ENCODE data around the gene CD33. TPM values are rescaled to one million over a fixed set of nuclear protein-coding genes. Genes with fewer than 3 reads are reported as not detected.
A peak's percentile ranks its signal among the peaks of the same experiment; 100 is the strongest.
"Not testable (repeated sequence)": the region's sequence is repeated elsewhere in the genome, so short reads cannot be mapped to it uniquely, and the experiment has no call there.

Gene CD33
- total RNA-seq (2021) (not detected in 2 replicates), Bru-seq, nascent RNA (not detected), BruChase-seq, experiment 1, labeled RNA remaining after a 2-hour chase (not detected), BruChase-seq, experiment 2, labeled RNA remaining after a 6-hour chase (not detected)
- long read RNA-seq, result 0 reads

- H3K4me3 ChIP-seq (ENCODE audit: low read depth, low read length, poor library complexity, severe bottlenecking); BruUV-seq (replicated peaks); intact Hi-C loops (cut with micrococcal nuclease; ENCODE audit: unreplicated experiment); H3K36me3 ChIP-seq (ENCODE audit: insufficient read depth, low read length, poor library complexity, severe bottlenecking); DNase-seq (ENCODE audit: low spot score); H3K9me3 ChIP-seq (ENCODE audit: low read depth, low read length, poor library complexity, severe bottlenecking); H3K4me1 ChIP-seq (ENCODE audit: insufficient read depth, low read length, poor library complexity, severe bottlenecking); CTCF ChIA-PET; H3K27ac ChIP-seq (ENCODE audit: low read depth, low read length, poor library complexity, severe bottlenecking); POLR2A ChIA-PET (ENCODE audit: low non-redundant PET): not testable (repeated sequence)
- H3K27me3 ChIP-seq (replicated peaks; ENCODE audit: insufficient read depth, low read depth, low read length, poor library complexity), result peaks cover 55% of the 10 kb centered on the region
Measured at GRCh38 chr19:51224898-51225393, at the start of gene CD33. TSS of gene CD33 (plus strand) at chr19:51225080. CDS start at chr19:51225119, 39 bp downstream.

GRCh38 chr19:51179256-51179655 is 45.6 kb upstream of the CD33 start:
- Histone ChIP-seq H3K27me3 (replicated peaks; ENCODE audit: insufficient read depth, low read depth, low read length, poor library complexity) (peaks cover 46% of the 10 kb centered on the region), H3K27ac (ENCODE audit: low read depth, low read length, poor library complexity, severe bottlenecking) (no peak overlapping the region), H3K9me3 (ENCODE audit: low read depth, low read length, poor library complexity, severe bottlenecking) (no peaks in the 10 kb centered on the region), H3K36me3 (ENCODE audit: insufficient read depth, low read length, poor library complexity, severe bottlenecking) (no peaks in the 10 kb centered on the region), H3K4me1 (ENCODE audit: insufficient read depth, low read length, poor library complexity, severe bottlenecking) (no peaks in the 10 kb centered on the region), H3K4me3 (ENCODE audit: low read depth, low read length, poor library complexity, severe bottlenecking) (no peak overlapping the region)
- TF ChIP-seq CTCF (conservative IDR thresholded peaks at IDR 0.05; ENCODE audit: low read depth, low read length) (no peak), EZH2 (IDR thresholded peaks at IDR 0.05; ENCODE audit: borderline replicate concordance, low read depth, low read length, poor library complexity, severe bottlenecking) (no peak)
- intact Hi-C loops (cut with micrococcal nuclease; ENCODE audit: unreplicated experiment), result no loop called here
- no TSS peak for BruUV-seq (replicated peaks)
- CTCF ChIA-PET, result no interaction called here
- no peak for DNase-seq (ENCODE audit: low spot score)
- POLR2A ChIA-PET (ENCODE audit: low non-redundant PET), result no interaction called here

GRCh38 chr19:51181377-51181912 is 43.4 kb upstream of the CD33 start:
- H3K36me3 ChIP-seq (ENCODE audit: insufficient read depth, low read length, poor library complexity, severe bottlenecking), result no peaks in the 10 kb centered on the region
- H3K4me3 ChIP-seq (ENCODE audit: low read depth, low read length, poor library complexity, severe bottlenecking), result no peak overlapping the region
- TF ChIP-seq CTCF (conservative IDR thresholded peaks at IDR 0.05; ENCODE audit: low read depth, low read length), result no peak
- no peak for TF ChIP-seq EZH2 (IDR thresholded peaks at IDR 0.05; ENCODE audit: borderline replicate concordance, low read depth, low read length, poor library complexity, severe bottlenecking)
- H3K27ac ChIP-seq (ENCODE audit: low read depth, low read length, poor library complexity, severe bottlenecking), result no peak overlapping the region
- no peaks in the 10 kb centered on the region for H3K4me1 ChIP-seq (ENCODE audit: insufficient read depth, low read length, poor library complexity, severe bottlenecking)
- BruUV-seq (replicated peaks), result no TSS peak
- H3K9me3 ChIP-seq (ENCODE audit: low read depth, low read length, poor library complexity, severe bottlenecking), result no peaks in the 10 kb centered on the region
- peaks cover 29% of the 10 kb centered on the region for H3K27me3 ChIP-seq (replicated peaks; ENCODE audit: insufficient read depth, low read depth, low read length, poor library complexity)
- intact Hi-C loops (cut with micrococcal nuclease; ENCODE audit: unreplicated experiment), result no loop called here
- CTCF ChIA-PET, result no interaction called here
- POLR2A ChIA-PET (ENCODE audit: low non-redundant PET), result no interaction called here
- no peak for DNase-seq (ENCODE audit: low spot score)

- no TSS peak for BruUV-seq (replicated peaks)
- DNase-seq (ENCODE audit: low spot score), result peak; percentile 69
Measured at GRCh38 chr19:51181913-51182419, 42.9 kb upstream of the CD33 start.

More at GRCh38 chr19:51181913-51182419, 42.9 kb upstream of the CD33 start:
- POLR2A ChIA-PET (ENCODE audit: low non-redundant PET), result no interaction called here
- no peak overlapping the region for H3K4me3 ChIP-seq (ENCODE audit: low read depth, low read length, poor library complexity, severe bottlenecking)
- TF ChIP-seq CTCF (conservative IDR thresholded peaks at IDR 0.05; ENCODE audit: low read depth, low read length) (no peak), EZH2 (IDR thresholded peaks at IDR 0.05; ENCODE audit: borderline replicate concordance, low read depth, low read length, poor library complexity, severe bottlenecking) (no peak)
- no peaks in the 10 kb centered on the region for H3K4me1 ChIP-seq (ENCODE audit: insufficient read depth, low read length, poor library complexity, severe bottlenecking)
- intact Hi-C loops (cut with micrococcal nuclease; ENCODE audit: unreplicated experiment), result no loop called here
- no peaks in the 10 kb centered on the region for H3K36me3 ChIP-seq (ENCODE audit: insufficient read depth, low read length, poor library complexity, severe bottlenecking)
- CTCF ChIA-PET, result no interaction called here
- H3K9me3 ChIP-seq (ENCODE audit: low read depth, low read length, poor library complexity, severe bottlenecking), result no peaks in the 10 kb centered on the region
- H3K27me3 ChIP-seq (replicated peaks; ENCODE audit: insufficient read depth, low read depth, low read length, poor library complexity), result peaks cover 24% of the 10 kb centered on the region
- H3K27ac ChIP-seq (ENCODE audit: low read depth, low read length, poor library complexity, severe bottlenecking), result no peak overlapping the region

Measured in A673 (cell line).